Hematopoietic multipotent progenitor cell treated with erythropoietin and hydrocortisone succinate and interleukin-3 and kit ligand, for 4 days (in vitro differentiated cells): ENCODE results near the gene PRSS38.
A peak's percentile ranks its signal among the peaks of the same experiment; 100 is the strongest.

Source experiments
- DNase-seq: peaks from one replicate; pipeline ENCODE4 v3.0.0-alpha.2; 2015

PRSS38 gene

DNA sequence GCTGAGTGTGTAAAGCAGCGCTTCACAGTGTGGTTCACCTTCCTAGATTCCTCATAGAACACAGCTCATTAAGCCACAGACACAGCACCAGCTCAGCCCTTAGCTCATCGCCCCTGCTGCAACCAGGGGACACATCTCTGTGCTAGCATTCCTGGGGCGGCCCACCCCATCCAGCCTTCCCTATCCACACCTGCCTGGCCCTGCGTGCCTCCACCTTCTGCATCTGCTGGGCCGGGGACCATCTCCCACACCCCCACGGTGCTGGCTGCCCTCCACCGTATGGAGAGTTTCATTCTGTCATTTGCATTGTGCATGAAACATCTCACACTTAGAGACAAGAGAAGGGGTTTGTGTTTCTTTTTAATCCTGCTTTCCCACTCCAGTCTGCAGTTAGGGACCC, 35.8 kb upstream of the PRSS38 start:
- DNase-seq: no peak

DNA sequence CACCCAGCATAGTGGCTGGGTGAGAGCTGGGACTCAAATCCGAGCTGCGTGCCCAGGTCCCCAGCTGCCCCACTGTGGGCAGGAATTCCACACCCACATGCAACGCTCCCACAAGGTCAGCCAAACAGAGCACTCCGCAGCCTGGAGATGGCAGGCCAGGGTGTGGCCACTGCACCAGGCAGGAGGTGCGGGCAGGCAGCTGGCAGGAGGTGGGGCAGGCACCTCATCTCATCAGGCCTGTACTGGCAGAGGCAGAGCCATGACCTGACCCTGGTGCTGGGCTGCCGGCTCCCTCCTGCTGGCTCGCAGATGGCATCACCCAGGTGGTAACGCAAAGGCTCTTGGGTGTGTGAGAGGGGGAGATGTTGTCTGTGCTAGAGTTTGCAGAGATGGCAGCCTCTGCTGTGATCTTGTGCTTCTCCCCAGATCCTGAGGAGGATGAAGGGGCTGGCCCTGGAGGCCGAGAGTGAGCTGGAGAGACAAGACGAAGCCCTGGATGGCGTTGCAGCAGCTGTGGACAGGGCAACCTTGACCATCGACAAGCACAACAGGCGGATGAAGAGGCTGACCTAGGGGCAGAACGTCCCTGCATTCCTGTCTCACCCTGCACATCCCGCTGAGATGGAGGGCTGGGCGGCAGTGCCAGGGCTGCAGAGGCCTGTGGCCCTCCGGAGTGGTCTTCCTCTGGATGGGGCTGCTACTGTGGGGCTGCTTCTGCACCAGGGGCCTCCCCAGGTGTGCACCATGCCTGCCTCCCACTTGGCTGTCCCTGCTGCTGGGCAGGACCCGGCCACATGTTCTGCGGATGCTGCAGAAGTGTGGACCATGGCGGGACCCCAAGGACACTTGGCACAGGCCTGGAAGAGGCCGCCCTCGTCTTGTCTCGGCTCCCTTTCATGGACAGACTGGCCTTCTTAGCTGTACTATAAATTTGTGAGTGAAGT, 35.1 kb upstream of the PRSS38 start:
- DNase-seq: no peak

DNA sequence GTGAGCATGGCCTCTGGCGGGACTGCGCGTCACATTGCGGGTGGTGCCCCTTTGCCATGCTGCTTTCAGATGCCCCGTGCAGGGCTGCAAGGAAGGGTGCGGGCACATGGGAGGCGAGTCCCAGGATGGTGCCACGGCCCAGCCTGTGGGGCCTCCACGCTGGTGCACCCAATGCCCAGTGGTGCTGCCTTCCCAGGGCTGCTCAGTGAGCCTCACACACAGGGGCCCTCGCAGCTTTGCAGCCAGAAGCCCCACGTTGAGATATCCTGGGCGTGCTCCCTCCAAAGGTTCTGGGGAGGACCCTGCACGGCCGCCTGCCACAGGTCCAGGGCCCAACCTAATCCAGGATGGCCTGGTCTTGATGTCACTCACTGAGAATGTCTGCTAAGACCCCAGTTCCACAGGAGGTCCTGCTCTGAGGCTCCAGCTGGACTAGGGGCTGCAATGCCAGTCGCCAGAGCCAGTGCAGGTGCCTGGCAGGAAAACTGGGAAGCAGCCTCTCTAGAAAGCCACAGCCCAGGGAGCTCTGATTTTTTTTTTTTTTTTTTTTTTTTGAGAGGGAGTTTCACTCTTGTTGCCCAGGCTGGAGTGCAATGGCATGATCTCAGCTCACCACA, 34.1 kb upstream of the PRSS38 start:
- DNase-seq: no peak

DNA sequence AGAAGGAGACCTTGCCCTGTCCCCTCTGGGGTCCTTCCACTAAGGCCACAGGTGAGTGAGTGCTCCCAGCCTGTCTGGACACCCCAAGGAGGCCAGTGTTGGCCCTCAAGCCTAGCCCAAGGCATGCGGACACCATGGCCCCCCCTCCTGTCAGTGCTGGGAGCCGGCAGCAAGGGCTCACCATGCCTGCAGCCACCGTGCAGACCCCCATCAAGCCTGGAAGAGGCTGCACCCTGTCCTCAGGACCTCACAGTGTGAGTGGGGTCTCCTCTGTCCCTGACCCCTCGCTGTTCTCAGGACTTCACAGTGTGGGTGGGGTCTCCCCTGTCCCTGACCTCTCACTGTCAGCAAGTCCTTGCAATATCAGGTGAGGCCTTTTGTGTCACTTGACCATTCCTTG, 33.2 kb upstream of the PRSS38 start:
- no peak for DNase-seq

DNA sequence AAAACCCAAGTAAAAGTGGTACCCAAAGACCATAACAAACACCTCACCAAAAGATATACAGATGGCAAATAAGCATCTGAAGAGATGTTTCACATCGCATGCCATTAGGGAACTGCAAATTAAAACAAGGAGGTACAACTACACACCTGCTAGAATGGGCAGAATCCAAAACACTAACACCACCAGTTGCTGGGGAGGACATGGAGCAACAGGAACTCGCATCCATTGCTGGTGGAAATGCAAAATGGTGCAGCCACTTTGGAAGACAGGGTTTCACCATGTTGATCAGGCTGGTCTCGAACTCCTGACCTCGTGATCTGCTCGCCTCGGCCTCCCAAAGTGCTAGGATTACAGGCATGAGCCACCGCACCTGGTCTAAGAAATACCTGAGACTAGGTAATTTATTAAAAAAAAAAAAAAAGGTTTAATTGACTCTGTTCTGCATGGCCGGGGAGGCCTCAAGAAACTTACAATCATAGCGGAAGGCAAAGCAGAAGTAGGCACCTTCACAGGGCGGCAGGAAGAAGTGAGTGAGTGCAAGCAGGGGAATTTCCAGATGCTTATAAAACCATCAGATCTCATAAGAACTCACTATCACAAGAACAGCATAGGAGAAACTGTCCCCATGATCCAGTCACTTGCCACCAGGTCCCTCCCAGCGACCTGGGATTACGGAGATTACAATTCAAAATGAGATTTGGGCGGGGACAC, 30.2 kb upstream of the PRSS38 start:
- no peak for DNase-seq

DNA sequence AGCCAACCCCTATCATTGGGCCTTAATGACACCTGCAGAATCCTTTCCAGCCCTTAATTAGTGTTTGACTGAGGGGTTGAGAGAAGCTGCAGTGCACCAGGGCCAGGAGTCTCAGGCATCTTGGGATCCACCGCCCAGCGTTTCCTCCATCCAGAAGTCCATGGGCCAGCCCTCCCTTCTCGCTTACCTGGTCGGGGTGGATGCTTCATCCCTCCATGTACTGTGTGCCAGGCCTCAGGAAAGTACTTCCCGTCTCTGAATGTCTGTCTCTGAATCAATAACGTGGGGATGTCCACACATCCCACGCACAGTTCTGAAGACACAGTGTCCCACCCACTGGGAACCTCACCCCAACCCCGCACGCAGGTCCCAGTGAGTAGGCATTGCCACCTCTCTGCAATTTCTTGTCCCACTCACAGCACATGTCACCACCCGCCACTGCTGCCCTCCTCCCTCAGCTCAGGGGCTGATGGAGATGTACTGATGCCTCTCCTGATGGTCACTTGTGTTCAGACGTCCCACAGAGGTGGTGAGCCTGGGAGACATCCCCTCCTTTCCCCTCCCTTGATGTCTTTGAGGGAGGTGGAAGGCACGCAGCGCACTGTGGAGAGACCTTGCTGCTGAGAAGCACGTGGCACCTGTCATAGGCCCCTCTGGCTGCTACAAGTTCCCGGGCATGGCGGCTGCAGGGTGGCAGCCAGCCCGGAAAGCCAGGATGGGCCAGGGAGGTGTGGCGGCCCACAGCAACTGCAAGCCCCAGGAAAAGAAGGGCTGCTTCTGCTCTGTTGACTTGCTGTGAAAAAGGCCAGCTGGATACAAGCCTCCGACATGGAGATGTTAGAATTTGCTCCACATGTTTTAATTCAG, 29.4 kb upstream of the PRSS38 start:
- no peak for DNase-seq

DNA sequence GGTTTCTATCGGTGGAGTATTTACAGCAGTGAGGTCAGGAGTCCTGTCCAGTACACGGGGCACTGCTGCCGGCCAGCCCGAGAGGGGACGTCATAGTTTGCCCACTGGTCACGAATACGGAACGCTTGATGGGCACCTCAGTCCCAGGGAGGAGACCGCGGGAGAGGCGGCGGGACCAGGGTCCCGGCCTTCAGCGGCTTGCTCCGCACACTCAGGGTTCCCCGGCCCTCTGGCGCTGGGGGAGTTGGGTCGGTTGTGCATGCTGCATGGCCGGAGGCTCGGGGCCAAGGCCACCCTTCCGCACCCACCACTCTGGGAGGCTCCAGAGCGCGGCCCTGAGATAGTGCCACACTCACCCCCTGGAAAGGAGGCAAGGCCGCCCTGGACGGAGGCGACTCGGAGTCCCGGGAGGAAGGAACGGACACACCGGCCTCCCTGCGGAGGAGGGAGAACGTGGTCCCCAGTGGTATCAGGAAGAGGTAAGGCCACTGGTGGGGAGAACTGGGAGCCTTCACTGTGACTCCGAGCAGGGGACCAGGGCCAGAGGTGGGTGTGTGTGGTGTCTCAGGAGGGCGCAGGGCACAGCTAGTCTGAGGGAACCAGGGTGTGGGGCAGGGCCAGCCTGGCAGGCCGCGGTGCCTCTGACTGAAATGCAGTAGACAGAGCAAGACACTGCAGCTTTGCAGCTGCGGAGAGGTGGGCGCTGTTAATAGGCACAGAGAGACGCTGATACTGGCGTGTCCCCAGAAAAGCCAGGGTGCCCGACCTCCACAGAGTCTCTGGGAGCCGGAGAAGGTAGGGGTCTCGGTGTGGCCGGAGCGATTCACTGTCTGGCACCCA, 28.6 kb upstream of the PRSS38 start:
- peak; percentile 29 for DNase-seq

DNA sequence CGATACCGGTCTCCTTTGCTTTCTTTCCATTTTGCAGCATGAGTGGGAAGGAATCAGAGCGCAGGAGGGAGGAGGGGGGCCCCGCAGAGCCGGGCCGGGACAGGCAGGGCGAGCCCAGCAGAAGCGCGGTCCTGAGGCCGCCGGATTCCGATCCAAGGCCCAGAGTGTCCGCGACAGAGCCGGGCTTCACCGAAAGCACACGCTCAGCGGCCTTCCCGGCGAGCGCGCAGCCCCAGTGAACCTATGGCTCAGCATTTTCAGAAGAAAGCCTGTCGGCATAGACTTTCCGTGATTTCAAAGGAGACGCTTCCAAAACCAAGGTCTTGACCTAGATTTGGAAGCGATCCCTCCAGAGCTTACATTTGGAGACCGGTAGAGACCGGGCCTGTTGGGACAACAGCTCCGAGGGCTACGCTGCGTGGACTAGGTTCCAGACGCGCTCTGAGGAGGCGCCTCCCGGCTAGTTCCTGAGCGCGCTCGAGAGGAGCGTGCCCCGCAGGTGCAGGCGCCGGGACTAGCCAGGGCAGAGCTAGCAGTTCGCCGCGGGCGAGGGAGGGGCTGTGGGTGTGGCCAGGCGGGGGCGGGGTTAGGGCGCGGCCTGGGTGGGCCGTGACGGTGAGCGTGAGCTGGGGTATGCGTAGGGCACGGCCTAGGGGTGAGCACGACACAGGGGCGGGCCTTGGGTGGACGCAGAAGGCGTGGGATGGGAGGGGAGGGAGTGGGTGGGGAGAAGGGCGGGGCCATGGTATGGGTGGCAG, 27.8 kb upstream of the PRSS38 start:
- DNase-seq: peak; percentile 97

DNA sequence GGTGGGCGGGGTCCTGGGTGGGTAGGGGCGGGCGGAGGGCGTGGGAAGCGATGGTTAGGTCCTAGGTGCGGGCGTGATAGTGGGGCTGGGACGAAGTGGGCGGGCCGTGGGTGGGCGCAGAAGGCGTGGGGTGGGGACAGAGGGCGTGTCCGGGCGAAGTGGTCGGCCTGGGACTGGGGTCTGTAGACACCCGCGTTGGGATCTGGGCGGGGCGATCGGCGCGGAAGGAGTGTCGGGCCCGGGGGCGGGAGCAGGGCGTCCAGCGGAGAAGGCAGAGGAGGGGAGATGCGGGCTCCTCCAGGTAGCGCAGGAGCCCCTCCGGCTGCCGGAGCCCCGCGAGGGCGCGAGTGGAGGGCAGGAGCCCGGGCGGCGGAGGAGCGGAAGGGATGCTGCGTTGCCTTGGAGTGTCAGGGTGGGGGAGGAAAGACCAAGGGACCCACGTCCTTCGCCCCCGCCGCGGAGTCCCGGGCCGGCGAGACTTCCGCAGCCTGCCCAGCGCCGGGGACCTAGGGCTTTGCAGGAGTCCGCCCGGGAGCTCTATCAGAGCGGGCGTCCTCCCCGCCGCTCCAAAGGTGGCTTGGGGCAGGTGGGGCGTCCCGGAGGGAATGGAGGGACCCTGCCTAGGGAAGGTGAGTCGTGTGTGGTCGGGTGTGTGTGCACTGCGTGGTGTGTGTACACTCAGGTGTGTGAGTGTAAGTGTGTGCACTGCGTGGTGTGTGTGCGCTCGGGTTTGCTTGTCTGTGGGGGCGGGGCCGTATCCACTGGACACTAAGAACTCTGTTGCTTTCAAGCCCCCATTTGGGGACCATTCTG, 27.0 kb upstream of the PRSS38 start:
- DNase-seq: no peak

DNA sequence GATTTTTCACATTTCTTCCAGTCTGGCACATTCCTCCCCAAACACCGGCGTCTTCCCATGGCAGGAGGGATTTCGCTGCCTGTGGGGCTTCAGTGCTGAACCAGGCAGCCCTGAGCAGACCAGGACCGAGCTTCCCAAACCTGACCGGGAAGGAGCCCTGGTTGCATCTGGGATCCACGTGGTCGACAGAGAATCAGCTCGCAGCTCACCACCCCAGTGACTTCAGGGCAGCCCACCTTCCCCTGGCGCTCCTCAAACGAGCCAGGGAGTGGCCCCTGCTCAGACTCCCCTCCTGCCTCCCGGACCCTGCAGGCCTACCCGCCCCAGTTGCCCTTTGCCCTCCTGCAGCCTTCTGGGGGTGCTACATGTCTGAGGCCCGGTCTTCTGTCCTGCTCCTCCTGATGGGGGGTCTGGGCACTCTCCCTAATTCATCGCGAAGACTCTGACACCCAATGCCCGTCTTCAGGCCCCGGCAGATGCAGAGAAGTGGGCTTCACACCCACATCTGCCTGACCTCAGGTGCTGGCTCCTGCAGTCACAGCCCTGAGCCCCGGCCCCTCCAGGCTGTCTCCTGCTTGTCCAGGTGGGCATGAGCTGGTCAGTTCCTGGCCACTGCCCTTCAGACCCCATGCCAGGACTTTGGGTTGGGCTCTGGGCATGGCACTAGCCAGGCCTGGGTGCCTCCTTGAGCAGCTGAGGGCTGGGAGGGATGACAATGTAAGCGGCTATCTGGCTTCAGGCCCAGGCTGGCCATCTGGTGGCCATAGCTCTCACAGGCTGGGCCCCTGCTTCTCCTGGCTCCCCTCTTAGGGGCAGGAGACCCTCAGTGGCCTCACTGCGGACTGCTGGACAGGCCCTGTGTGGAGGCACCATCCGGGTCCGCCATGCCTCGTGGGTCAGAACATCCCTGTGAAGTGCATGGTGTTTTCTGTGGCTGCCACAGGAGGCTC, 26.1 kb upstream of the PRSS38 start:
- DNase-seq: no peak

DNA sequence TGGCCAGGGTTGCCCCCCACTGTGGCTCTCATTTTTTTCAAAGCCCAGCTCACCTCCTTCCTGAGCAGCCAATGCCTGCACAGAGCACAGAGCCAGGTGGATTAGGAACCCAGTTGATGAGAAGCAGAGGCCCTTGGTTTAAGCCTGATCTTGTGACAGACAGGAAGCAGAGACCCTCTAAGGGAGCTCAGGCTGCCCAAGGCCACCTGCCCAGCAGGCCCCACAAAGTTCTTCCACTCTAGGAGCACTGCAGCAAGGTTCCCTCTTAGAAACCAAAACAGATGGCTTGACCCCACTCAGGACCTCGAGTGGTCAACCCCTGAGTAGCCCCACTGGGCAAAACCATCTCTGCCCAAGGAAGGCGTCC, 25.5 kb upstream of the PRSS38 start:
- DNase-seq: no peak

DNA sequence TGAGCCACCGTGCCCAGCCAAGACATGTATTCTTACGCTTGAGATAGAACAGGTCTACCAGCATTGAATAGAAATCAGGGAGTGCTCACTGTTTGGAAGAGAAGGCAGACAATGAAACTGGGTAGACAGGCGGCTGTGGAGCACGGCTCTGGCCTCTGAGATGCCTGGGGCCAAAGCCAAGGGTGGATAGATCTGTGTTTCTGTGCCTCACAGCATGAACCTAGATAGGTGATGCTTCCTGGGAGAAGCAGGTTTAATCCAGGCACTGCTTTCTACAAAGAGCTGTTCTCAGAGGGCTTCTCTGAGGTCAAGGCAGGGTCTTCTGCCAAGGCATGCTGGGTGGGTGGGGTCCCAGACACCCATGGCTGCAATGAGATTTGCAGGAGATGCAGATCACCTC, 24.6 kb upstream of the PRSS38 start:
- no peak for DNase-seq

DNA sequence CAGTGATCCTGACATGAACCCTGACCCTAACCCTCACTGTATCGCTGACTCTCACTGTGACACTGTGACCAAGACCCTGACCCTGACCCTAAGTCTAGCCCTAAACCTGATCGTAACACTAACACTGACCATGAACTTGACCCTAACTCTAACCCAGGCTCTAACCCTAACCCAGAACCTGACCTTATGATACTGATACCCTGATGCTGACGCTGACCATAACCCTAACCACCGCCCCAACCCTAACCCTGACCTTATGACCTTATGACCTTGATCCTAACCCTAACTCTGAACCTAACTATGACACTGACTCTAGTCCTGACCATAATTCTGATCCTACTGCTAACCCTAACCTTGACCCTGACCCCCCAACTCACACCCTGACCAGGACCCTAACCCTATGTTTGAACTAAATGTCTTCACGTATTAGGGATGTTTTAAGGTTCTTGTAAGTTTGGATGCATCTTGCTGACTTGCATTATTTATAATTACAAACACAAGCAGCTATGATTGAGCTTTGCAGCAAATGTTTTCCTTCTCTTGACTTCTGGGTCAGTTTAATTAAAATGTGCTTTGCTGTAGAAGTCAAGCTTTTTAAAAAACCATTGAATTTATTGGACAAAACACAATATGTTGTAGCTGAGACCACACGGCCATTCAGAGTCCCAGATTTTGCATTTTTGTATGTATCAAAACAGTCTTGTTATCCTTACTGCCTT, 23.9 kb upstream of the PRSS38 start:
- DNase-seq: no peak

DNA sequence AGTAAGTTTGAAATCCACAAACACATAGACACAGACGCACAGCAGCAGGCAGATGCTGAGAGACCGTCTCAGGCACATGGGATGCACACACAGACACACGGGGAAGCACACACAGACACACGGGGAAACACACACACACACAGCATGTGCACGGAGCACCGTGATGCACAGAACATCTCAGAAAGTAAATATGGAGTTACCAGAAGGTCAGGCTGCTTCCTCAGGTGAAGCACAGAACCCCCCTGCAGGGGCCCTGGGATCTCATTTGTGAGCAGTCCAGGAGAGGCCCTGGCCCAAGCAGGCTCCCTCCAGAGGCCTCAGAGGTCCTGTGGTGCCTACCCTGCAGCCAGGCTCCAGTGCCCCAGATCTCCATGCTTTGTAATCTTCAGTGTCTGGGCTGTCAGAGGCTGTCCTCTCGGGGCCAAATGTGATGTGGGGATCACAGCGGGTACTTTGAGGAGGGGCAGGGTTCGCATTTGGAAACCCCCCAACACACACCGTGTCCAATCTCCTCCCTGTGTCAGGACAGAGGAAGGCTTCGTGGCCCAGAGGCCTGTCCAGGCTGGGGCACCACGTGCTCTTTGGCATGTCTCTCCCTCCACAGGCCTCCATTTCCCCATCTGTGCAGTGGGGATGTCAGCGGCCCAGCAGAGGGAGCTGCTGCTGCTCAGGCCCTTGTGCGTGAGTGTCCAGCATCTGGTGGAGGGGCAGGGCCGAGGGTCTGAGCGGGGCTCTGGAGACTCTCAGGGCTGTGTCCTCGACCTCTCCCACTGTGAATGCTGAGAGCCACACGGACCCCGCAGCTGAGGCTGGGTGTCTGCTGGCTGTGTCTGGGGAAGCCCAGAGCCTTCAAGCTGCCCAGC, 23.0 kb upstream of the PRSS38 start:
- no peak for DNase-seq

DNA sequence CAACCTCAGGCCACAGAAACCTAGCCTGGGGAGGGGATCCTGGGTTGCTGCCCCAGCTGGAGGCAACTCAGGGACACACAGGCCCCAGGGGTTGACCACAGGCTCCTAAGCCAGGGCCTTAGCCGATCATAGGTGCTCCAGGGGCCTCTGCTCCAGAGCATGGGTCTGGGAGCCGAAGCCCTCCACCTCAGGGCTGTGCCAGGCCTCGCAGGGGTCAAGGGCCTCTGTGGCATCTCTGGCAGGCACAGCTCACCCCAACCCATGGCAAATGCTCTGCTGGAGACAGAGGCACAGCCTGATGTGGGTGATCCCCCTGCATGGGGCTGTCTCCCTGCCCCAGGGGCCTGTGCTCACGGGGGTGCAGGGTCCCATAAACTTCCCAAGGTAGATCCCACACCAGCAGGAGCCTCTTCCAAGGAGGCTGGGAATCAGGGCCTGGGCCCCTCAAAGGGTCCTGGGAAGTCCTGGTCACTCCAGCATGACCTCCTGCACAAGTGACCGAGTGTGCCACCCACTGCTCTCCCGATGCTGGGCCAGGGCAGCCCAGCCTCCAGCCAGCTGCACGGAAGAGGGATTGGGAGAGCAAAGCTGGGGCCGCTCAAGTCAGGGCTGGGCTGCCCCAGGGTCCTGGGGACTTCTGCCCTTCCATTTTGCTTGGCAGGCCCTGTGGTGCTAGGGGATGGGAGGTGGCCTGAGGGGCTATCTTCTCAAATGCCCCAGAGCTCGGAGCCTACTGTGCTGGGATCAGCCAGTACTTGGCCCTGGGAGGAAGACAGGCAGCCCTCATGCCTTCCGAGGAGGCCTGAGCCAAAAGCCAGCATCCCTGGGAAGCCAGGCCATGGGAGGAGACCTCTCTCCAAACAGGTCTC, 22.2 kb upstream of the PRSS38 start:
- no peak for DNase-seq
